Mesenchymal stem cell (in vitro differentiated cells and primary cell): Measurements from ENCODE around the gene GNG13.

Experiments
- DNase-seq: peaks from one replicate; pipeline ENCODE4 v3.0.0-alpha.2; 2013
- H2AFZ ChIP-seq: one replicate; pipeline ENCODE4 v1.6.1; 2013; ENCODE audit warnings: low read depth, mild to moderate bottlenecking, control low read depth, inconsistent platforms, low read length, moderate library complexity
- H2AK5ac ChIP-seq: 2 replicates; pipeline ENCODE4 v1.6.1; 2013; ENCODE audit warnings: low read length, moderate library complexity, mild to moderate bottlenecking, inconsistent platforms; ENCODE audit not compliant: severe bottlenecking
- H2BK120ac ChIP-seq: one replicate; pipeline ENCODE4 v1.6.1; 2013; ENCODE audit warnings: low read depth, mild to moderate bottlenecking, inconsistent platforms, low read length, moderate library complexity
- H2BK12ac ChIP-seq, 2 experiments: one replicate each; pipeline ENCODE4 v1.6.1; 2013; ENCODE audit warnings: inconsistent platforms in 2 of 2, low read length in 2 of 2, mild to moderate bottlenecking in 2 of 2, moderate library complexity in 2 of 2, control low read depth in 1 of 2
- H2BK15ac ChIP-seq: one replicate; pipeline ENCODE4 v1.6.1; 2013; ENCODE audit warnings: mild to moderate bottlenecking, low read depth, inconsistent platforms; ENCODE audit not compliant: poor library complexity, severe bottlenecking
- H2BK5ac ChIP-seq: 2 replicates; pipeline ENCODE4 v1.6.1; 2013; ENCODE audit warnings: low read depth, mild to moderate bottlenecking, low read length, control low read depth, inconsistent platforms; ENCODE audit not compliant: poor library complexity, severe bottlenecking
- H3K14ac ChIP-seq, 2 experiments: one replicate each; pipeline ENCODE4 v1.6.1; 2013; ENCODE audit warnings: inconsistent platforms in 2 of 2, low read length in 2 of 2, control low read depth in 1 of 2, mild to moderate bottlenecking in 1 of 2, moderate library complexity in 1 of 2
- H3K18ac ChIP-seq, 2 experiments: one replicate each; pipeline ENCODE4 v1.6.1; 2013; ENCODE audit warnings: inconsistent platforms in 2 of 2, low read length in 2 of 2, control low read depth in 1 of 2, low read depth in 1 of 2, mild to moderate bottlenecking in 1 of 2
- H3K23ac ChIP-seq, 2 experiments: one replicate each; pipeline ENCODE4 v1.6.1; 2013; ENCODE audit warnings: inconsistent platforms in 2 of 2, low read length in 2 of 2, mild to moderate bottlenecking in 2 of 2, moderate library complexity in 2 of 2, control low read depth in 1 of 2
- H3K27ac ChIP-seq: 2 replicates; pipeline ENCODE4 v1.5.1; 2013; ENCODE audit warnings: mild to moderate bottlenecking, moderate library complexity, low read length, control low read depth, inconsistent platforms; ENCODE audit not compliant: poor library complexity, severe bottlenecking
- H3K27me3 ChIP-seq, 2 experiments: 2 replicates each; pipeline versions ENCODE4 v1.6.1 to v1.7.0; 2013; ENCODE audit warnings: low read length in 2 of 2, mild to moderate bottlenecking in 2 of 2, moderate library complexity in 2 of 2, control low read depth in 1 of 2, inconsistent platforms in 1 of 2; ENCODE audit not compliant: control insufficient read depth in 1 of 2, insufficient read depth in 1 of 2
- H3K36me3 ChIP-seq, 2 experiments: 2 replicates each; pipeline versions ENCODE4 v1.6.1 to v1.7.0; 2013; ENCODE audit warnings: low read length in 2 of 2, control low read depth in 1 of 2, inconsistent platforms in 1 of 2, low read depth in 1 of 2, mild to moderate bottlenecking in 1 of 2; ENCODE audit not compliant: insufficient read depth in 2 of 2, control insufficient read depth in 1 of 2
- H3K4ac ChIP-seq, 2 experiments: one replicate each; pipeline ENCODE4 v1.6.1; 2013; ENCODE audit warnings: inconsistent platforms in 2 of 2, low read length in 2 of 2, mild to moderate bottlenecking in 2 of 2, moderate library complexity in 2 of 2, control low read depth in 1 of 2, low read depth in 1 of 2
- H3K4me1 ChIP-seq: 2 replicates; pipeline ENCODE4 v1.6.1; 2013; ENCODE audit warnings: low read depth, low read length, control low read depth; ENCODE audit not compliant: control insufficient read depth, insufficient read depth
- H3K4me2 ChIP-seq: 2 replicates; pipeline ENCODE4 v1.6.1; 2013; ENCODE audit warnings: low read length, mild to moderate bottlenecking, inconsistent platforms; ENCODE audit not compliant: poor library complexity, severe bottlenecking
- H3K4me3 ChIP-seq, 2 experiments: 2 replicates each; pipeline versions ENCODE4 v1.5.1 to v1.7.0; 2013; ENCODE audit warnings: low read length in 2 of 2, mild to moderate bottlenecking in 2 of 2, control low read depth in 1 of 2, low read depth in 1 of 2; ENCODE audit not compliant: insufficient read depth in 1 of 2
- H3K79me1 ChIP-seq: replicated peaks from 2 replicates; pipeline ENCODE4 v1.6.1; 2013; ENCODE audit warnings: mild to moderate bottlenecking, control low read depth, low read length, inconsistent platforms; ENCODE audit not compliant: poor library complexity, severe bottlenecking
- H3K9ac ChIP-seq: 2 replicates; pipeline ENCODE4 v1.7.0; 2013; ENCODE audit warnings: mild to moderate bottlenecking, low read length, moderate library complexity
- H3K9me3 ChIP-seq: 2 replicates; pipeline ENCODE4 v1.7.0; 2013; ENCODE audit warnings: mild to moderate bottlenecking, low read length; ENCODE audit not compliant: control insufficient read depth
- H4K8ac ChIP-seq: one replicate; pipeline ENCODE4 v1.6.1; 2013; ENCODE audit warnings: inconsistent platforms, mild to moderate bottlenecking, low read length, moderate library complexity
- H4K91ac ChIP-seq: one replicate; pipeline ENCODE4 v1.6.1; 2013; ENCODE audit warnings: mild to moderate bottlenecking, low read length, inconsistent platforms
- WGBS: methylation state at CpG from one replicate; pipeline ENCODE4 v1.1.7; 2013; ENCODE audit warnings: mixed read lengths; 5-methylcytosine and 5-hydroxymethylcytosine counted together

GNG13 gene

DNA sequence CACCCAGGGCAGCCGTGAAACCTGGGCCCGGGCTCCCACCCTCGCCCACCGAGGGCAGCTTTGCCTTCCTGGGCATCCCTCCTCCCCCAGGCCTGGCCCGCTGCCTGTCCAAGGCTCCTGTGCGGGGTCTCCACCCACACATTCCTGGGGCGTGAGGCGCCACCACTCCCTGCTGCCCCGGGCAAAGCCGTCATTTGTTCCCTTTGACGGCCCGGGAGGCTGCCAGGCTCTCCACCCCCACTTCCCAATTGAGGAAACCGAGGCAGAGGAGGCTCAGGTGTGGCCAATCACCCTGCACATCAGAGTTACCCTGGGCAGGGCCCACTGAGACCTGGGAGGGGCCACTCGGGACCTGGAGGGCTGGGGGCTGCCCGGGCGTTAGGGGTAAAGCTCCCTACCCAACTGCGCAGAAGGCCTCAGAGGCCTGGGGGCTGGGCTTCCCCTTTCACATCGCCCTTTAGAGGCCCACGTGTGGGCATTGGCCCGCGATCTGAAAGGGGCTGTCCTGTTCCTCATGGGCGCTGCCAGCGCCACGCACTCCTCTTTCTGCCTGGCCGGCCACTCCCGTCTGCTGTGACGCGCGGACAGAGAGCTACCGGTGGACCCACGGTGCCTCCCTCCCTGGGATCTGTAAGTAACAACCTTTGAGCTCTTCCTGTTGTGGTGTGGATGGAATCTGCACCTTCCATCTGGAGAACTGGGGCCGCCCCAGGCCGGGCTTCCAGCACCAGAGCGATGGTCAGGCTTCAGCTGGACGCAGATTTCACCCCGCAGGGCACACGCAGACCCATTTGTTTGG lies 39.8 kb downstream of the GNG13 start, which contains the start of gene MSLN:
MSLN (plus strand) TSS at position 190 of the 799 bp plus-strand sequence. CDS start 1,947 bp downstream, outside the sequence.
- Histone ChIP-seq H3K23ac (no peak within 1 kb of the TSS), H3K27me3 (peaks cover 5 to 38% of the 10 kb centered on the region in 2 experiments), H2AFZ (no peak within 1 kb of the TSS), H2AK5ac (no peak within 1 kb of the TSS), H3K4me3 (no peak within 1 kb of the TSS), H3K4ac (no peak within 1 kb of the TSS), H3K18ac (no peak within 1 kb of the TSS), H3K79me1 (no peaks in the 10 kb centered on the region), H3K27ac (no peak within 1 kb of the TSS), H3K9me3 (peaks cover 5% of the 10 kb centered on the region), H2BK12ac (no peak within 1 kb of the TSS), H3K4me2 (no peak within 1 kb of the TSS), H3K9ac (no peak within 1 kb of the TSS), H2BK120ac (no peak within 1 kb of the TSS), H4K91ac (no peak within 1 kb of the TSS), H3K36me3 (no peaks in the 10 kb centered on the region), H3K4me1 (peaks cover 13% of the 10 kb centered on the region), H2BK15ac (no peak within 1 kb of the TSS), H3K14ac (no peak within 1 kb of the TSS), H4K8ac (no peak within 1 kb of the TSS), H2BK5ac (no peak within 1 kb of the TSS)
- WGBS, result 87% methylated on average over 37 of the region's 37 CpGs
- no peak for DNase-seq

DNA sequence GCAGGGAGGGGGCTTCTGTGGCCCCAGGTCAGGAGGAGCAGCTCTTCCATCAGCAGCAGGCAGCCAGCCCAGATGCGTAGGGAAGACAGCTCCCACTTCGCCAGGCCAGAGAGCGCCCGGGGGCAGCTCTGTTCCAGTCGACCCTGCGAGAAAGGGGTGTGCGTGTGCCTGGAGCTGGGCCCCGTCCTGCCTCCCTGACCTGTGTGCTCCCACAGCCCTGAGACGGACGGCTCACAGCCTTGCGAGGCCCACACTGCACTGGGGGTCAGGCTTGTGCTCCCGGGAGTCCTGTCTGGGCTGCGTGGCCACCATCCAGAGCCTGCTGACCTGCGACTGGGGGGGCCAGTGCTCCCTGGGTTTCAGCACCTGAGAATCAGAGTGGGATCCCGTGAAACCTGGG lies 40.5 kb downstream of the GNG13 start:
- 76% methylated on average over 15 of the region's 15 CpGs for WGBS
- no peak overlapping the region for H2AK5ac ChIP-seq

DNA sequence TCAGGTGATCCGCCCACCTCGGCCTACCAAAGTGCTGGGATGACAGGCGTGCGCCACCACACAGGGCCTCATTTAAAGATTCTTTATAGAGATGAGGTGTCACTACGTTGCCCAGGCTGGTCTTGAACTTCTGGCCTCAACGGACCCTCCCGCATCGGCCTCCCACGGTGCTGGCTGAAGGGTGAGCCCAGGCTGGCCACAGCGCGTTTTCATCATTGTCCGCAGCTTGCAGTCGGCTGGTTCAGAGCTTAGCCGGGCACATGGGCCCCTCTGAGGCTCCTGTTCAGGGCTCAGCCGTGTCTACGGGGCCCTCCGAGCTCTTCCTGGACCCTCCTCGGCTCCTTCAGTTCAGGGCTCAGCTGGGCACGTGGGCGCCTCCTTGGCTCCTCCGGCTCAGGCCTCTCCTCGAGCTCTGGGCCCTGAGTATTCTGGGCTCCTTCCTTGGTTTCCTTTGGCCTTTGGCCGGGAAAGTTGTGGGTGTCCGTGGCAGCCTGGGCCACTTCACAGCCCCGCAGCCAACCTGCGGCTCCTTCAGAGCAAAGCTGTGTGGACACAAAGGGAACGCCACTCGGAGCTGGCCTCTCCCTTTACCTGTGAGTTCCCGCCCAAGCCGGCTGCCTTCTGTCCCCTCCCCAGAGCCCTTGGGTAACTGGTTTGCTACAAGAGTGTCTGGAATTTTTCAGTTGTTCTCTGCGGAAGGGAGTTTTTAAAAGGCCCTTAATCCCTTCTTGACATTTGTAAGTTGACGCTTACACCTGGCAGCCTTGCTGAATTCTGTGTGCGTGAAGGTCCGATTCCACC lies 41.2 kb downstream of the GNG13 start:
- Histone ChIP-seq H2BK12ac (no peak overlapping the region), H3K9ac (no peak overlapping the region), H3K23ac (no peak overlapping the region), H3K4me1 (peaks cover 11% of the 10 kb centered on the region), H3K14ac (no peak overlapping the region), H3K27ac (no peak overlapping the region), H3K9me3 (peaks cover 5% of the 10 kb centered on the region), H4K8ac (no peak overlapping the region), H3K4me2 (no peak overlapping the region), H2BK120ac (no peak overlapping the region), H3K27me3 (peaks cover 5 to 42% of the 10 kb centered on the region in 2 experiments), H2AFZ (no peak overlapping the region), H3K79me1 (no peaks in the 10 kb centered on the region), H3K18ac (no peak overlapping the region), H2BK15ac (no peak overlapping the region), H2AK5ac (no peak overlapping the region), H4K91ac (no peak overlapping the region), H3K4me3 (no peak overlapping the region), H3K4ac (no peak overlapping the region), H3K36me3 (no peaks in the 10 kb centered on the region), H2BK5ac (no peak overlapping the region)
- DNase-seq, result no peak
- WGBS, result 91% methylated on average over 34 of the region's 34 CpGs

More for the DNA sequence above, 40.5 kb downstream of the GNG13 start:
- Histone ChIP-seq H2BK12ac (no peak overlapping the region), H3K4me1 (peaks cover 11% of the 10 kb centered on the region), H3K9me3 (peaks cover 5% of the 10 kb centered on the region), H2AFZ (no peak overlapping the region), H4K8ac (no peak overlapping the region), H3K79me1 (no peaks in the 10 kb centered on the region), H3K4ac (no peak overlapping the region), H3K18ac (no peak overlapping the region), H3K36me3 (no peaks in the 10 kb centered on the region), H3K27me3 (peaks cover 5 to 37% of the 10 kb centered on the region in 2 experiments), H2BK120ac (no peak overlapping the region), H2BK5ac (no peak overlapping the region), H3K9ac (no peak overlapping the region), H3K23ac (no peak overlapping the region), H2BK15ac (no peak overlapping the region), H3K27ac (no peak overlapping the region), H4K91ac (no peak overlapping the region), H3K4me3 (no peak overlapping the region), H3K14ac (no peak overlapping the region), H3K4me2 (no peak overlapping the region)
- no peak for DNase-seq

DNA sequence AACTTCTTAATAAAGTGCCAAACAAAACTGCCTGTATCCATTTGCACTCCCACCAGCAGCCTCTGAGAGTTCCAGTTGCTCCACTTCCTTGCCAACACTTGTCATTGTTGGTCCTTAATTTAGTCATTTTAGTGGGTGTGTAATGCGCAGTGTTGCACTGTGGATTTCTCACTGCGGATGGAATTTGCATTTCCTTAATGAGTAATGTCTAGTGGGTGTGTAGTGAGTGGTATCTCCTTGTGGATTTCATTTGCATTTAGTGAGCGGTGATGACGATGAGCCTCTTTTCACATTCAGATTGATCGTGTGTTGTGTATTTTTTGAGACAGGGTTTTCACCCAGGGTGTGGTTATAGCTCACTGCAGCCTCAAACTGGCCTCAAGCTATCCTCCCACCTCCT lies 44.1 kb downstream of the GNG13 start:
- Histone ChIP-seq H2BK120ac (no peak overlapping the region), H2AK5ac (no peak overlapping the region), H3K23ac (no peak overlapping the region), H3K27ac (no peak overlapping the region), H3K4me1 (peaks cover 11% of the 10 kb centered on the region), H3K9me3 (peaks cover 5% of the 10 kb centered on the region), H3K4me3 (no peak overlapping the region), H2BK15ac (peak overlapping the region; percentile 41), H4K91ac (no peak overlapping the region), H3K79me1 (no peaks in the 10 kb centered on the region), H3K9ac (no peak overlapping the region), H3K36me3 (no peaks in the 10 kb centered on the region), H2BK12ac (no peak overlapping the region), H3K4me2 (no peak overlapping the region), H2BK5ac (no peak overlapping the region), H3K27me3 (peaks cover 14 to 42% of the 10 kb centered on the region in 2 experiments), H4K8ac (no peak overlapping the region), H3K18ac (no peak overlapping the region), H3K4ac (no peak overlapping the region), H2AFZ (no peak overlapping the region), H3K14ac (no peak overlapping the region)
- 95% methylated on average over 5 of the region's 5 CpGs for WGBS
- no peak for DNase-seq
